ENCODE measurements around the gene LEMD2. TPM values are rescaled to one million over a fixed set of nuclear protein-coding genes. Genes with fewer than 3 reads are reported as not detected.

LEMD2 gene
- total RNA-seq, 4 donors from 2014 or later = 44.3 to 99.2 (median 55.6) TPM

DNA sequence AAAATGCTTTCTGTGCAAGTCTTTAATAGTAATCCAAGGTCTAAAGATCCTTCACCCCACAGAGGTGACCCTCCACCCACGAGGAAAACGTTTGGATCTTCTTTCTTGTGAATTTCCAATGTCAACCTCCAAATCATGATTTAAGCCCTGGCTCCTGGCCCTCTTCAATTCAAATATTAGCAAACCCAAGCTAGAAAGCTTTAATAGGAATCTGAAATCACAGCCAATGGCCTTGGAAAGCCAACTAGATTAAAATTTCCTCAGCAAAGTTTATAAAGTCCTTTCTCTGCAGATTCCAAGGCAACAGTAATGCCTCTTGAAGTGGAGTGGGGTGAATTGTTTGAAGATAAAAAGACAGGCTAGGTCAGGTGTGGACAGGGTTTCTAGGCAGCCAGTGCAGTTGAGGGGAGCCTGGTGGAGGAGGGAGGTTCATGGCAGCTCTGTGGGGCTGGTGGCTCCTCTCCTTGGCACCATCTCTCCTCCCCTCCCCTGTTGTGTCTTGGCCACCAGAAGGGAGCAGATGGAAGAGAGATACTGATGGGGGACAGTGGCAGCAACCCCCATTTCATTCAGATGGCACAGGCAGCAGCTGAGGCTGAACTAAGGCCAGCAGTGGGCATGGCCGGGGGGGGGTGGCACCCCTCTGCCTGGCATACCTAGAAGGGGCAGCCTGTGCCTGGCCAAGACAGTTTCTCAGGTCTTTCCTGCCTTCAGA lies 65.4 kb downstream of the LEMD2 start:
- no peak for DNase-seq (ENCODE audit: low spot score in 2 of 2)
- WGBS = 48% methylated on average over 3 of the region's 3 CpGs
- H3K27ac ChIP-seq = no peak overlapping the region
- H3K4me1 ChIP-seq = no peaks in the 10 kb centered on the region
- H3K4me3 ChIP-seq = no peak overlapping the region
- peaks cover 13% of the 10 kb centered on the region for H3K27me3 ChIP-seq
- no peaks in the 10 kb centered on the region for H3K9me3 ChIP-seq
- no peaks in the 10 kb centered on the region for H3K36me3 ChIP-seq
- TF ChIP-seq, protein P1, sequence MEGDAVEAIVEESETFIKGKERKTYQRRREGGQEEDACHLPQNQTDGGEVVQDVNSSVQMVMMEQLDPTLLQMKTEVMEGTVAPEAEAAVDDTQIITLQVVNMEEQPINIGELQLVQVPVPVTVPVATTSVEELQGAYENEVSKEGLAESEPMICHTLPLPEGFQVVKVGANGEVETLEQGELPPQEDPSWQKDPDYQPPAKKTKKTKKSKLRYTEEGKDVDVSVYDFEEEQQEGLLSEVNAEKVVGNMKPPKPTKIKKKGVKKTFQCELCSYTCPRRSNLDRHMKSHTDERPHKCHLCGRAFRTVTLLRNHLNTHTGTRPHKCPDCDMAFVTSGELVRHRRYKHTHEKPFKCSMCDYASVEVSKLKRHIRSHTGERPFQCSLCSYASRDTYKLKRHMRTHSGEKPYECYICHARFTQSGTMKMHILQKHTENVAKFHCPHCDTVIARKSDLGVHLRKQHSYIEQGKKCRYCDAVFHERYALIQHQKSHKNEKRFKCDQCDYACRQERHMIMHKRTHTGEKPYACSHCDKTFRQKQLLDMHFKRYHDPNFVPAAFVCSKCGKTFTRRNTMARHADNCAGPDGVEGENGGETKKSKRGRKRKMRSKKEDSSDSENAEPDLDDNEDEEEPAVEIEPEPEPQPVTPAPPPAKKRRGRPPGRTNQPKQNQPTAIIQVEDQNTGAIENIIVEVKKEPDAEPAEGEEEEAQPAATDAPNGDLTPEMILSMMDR (IDR thresholded peaks at IDR 0.05) = no peak

DNA sequence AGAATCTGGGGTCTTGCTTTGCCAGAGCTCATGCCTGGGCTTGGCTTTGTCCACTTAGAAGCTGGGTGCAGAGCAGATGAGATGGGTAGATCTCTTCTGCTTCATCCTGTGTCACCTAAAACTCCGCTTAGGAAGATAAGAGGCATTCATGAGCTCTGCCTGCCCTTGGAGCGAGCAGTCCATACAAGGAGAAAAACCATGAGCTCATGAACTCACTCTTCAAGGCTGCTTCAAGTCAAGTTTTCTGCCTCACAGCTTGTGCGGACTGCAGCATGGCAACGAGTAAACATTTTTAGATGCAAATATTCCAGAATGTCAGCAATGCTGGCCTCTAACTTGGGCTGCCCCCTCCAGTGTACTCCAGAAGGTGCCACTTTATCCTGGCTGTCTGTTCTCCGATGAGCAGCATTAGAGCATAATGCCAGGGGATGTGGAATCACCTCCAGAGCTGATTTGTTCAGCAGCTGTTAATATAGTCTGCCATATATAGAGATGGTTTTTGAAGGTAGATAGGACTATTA lies 66.8 kb downstream of the LEMD2 start:
- no peak for DNase-seq (ENCODE audit: low spot score in 2 of 2)
- WGBS = 87% methylated on average over 4 of the region's 5 CpGs
- H3K4me3 ChIP-seq = no peak overlapping the region
- H3K27me3 ChIP-seq = peaks cover 13% of the 10 kb centered on the region
- TF ChIP-seq EP300 (IDR thresholded peaks at IDR 0.05) = no peak
- TF ChIP-seq, protein P1 (IDR thresholded peaks at IDR 0.05) = no peak
- TF ChIP-seq POLR2A (IDR thresholded peaks at IDR 0.05) = no peak
- TF ChIP-seq POLR2AphosphoS5 (IDR thresholded peaks at IDR 0.05) = no peak
- H3K9me3 ChIP-seq = no peaks in the 10 kb centered on the region
- H3K36me3 ChIP-seq = no peaks in the 10 kb centered on the region
- H3K27ac ChIP-seq = no peak overlapping the region
- peaks cover 2% of the 10 kb centered on the region for H3K4me1 ChIP-seq

- TF ChIP-seq EP300 (IDR thresholded peaks at IDR 0.05) (no peak), POLR2A (IDR thresholded peaks at IDR 0.05) (no peak), POLR2AphosphoS5 (IDR thresholded peaks at IDR 0.05) (no peak)
- TF ChIP-seq, protein P1 (IDR thresholded peaks at IDR 0.05) = no peak
- no peaks in the 10 kb centered on the region for H3K36me3 ChIP-seq
- peaks cover 4% of the 10 kb centered on the region for H3K4me1 ChIP-seq
- no peak overlapping the region for H3K4me3 ChIP-seq
- H3K9me3 ChIP-seq = no peaks in the 10 kb centered on the region
- no peak overlapping the region for H3K27ac ChIP-seq
- no peak for DNase-seq (ENCODE audit: low spot score in 2 of 2)
- peaks cover 9% of the 10 kb centered on the region for H3K27me3 ChIP-seq
- WGBS = 66% methylated on average over 5 of the region's 5 CpGs
These were observed 67.4 kb downstream of the LEMD2 start for GRCh38 chr6:33721508-33721907.

Other genes starting within 250 kb of the LEMD2 start
- 10 to 100 TPM; 12.6 to 15.0 (median 14.3) TPM for gene BAK1, start 208.9 kb downstream of the LEMD2 start, total RNA-seq
- gene ITPR3, start 167.8 kb downstream of the LEMD2 start, total RNA-seq = 100 to 1,000 TPM; 174 to 206 (median 199) TPM
- 10 to 100 TPM; 11.3 to 39.4 (median 21.7) TPM for gene UQCC2, start 77.4 kb downstream of the LEMD2 start, total RNA-seq
- gene IP6K3, start 42.2 kb downstream of the LEMD2 start, total RNA-seq = under 1 TPM in 2 of 4 donors, not detected in 2; 0.51 to 0.83 TPM
- gene MLN, start 14.9 kb upstream of the LEMD2 start, total RNA-seq = not detected

All from suprapubic skin (tissue), 4 donors.